ENCODE results near the gene ANKEF1.
"Not testable (repeated sequence)": the region's sequence is repeated elsewhere in the genome, so short reads cannot be mapped to it uniquely, and the experiment has no call there.

ANKEF1 gene

DNA sequence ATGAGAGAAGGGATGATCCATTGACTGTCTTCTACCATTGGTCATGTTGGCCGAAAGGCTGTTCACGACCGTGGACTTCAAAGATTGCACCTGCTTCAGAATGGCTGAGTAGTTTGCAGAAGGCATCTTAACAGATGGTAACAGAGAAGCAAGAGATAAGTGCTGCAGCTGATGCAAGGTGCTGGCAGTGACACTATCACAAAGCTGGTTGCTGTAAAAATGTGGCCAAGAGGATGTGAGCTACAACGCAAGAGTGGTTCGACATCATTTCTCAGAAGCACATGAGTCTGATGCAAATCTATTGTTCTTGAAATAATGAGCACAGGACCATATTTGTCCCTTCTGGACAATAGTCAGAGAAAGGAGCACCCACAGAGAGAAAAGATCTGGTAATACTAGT is 27.0 kb upstream of the ANKEF1 start:
- H3K4me1 ChIP-seq (ENCODE audit: insufficient read depth, low read length): 0 out of 2 replicates have a peak, but pooled peaks cover 8% of the 10 kb centered on the region
- no peaks in the 10 kb centered on the region; the same call in 1 of the 2 replicates for H3K9me3 ChIP-seq (ENCODE audit: control insufficient read depth, insufficient read depth, low read length)
- H3K9ac ChIP-seq (ENCODE audit: low read depth, low read length): no peak overlapping the region
- H3K36me3 ChIP-seq (ENCODE audit: insufficient read depth, low read length): no peaks in the 10 kb centered on the region

DNA sequence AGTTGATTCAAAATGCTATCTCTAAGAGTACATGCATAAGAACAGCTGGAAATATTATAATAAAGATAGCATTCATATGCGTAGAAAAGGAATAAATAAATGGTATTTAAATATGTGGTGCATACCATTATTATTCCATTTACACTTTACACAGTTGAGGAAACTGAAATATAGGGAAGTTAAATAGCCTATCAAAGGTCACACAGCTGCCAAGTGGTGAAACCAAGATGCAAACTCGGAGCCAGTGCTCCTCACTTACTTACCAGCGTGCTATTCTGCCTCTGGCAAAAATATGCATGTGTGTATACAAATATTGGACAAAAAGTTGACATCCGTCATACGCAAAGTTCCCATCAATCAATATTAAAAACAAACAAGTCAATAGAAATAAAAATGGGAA is 22.3 kb upstream of the ANKEF1 start:
- H3K9me3 ChIP-seq (ENCODE audit: control insufficient read depth, insufficient read depth, low read length): no peaks in the 10 kb centered on the region
- H3K36me3 ChIP-seq (ENCODE audit: insufficient read depth, low read length): no peaks in the 10 kb centered on the region
- no peaks in the 10 kb centered on the region for H3K4me1 ChIP-seq (ENCODE audit: insufficient read depth, low read length)
- H3K9ac ChIP-seq (ENCODE audit: low read depth, low read length): no peak overlapping the region

DNA sequence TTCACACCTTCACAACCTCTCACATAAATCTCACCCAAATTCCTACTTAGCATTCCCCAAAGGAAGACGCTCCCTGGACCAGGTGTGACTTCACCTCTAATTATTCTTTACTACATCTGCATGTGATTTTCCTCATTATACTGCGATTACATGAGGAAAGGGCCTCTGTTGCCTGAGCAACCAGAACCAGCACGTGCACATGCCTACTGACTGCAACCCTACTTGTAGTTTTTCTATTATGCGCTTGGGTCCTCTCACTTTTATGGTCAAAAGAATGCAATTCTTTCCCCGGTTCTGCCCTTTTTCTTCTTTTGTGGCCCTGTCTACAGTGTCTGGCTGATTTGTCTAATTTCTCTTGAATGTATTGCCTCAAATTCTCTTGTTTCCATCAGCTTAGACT is 20.4 kb upstream of the ANKEF1 start:
- Histone ChIP-seq H3K9ac (ENCODE audit: low read depth, low read length) (no peak overlapping the region), H3K36me3 (ENCODE audit: insufficient read depth, low read length) (no peaks in the 10 kb centered on the region), H3K4me1 (ENCODE audit: insufficient read depth, low read length) (no peaks in the 10 kb centered on the region), H3K9me3 (ENCODE audit: control insufficient read depth, insufficient read depth, low read length) (no peaks in the 10 kb centered on the region)

DNA sequence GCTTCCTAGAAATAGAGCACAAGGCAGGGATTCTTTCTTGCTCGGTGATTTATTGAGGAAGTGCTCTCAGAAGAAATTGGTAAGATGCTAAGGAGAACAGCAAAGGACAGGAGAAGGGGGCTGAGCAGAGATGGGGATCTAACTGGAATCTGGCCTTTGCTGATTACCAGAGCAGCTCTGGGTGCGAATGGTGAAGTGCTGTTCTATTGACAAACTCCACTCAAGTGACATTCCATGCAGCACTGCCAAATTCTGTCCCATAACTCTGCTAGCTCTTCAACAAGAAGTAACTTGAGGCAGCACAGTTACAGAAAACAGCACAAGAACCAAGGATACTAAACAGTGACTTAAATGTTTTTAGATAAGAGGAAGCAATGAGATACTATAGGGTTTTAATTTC is 13.8 kb upstream of the ANKEF1 start:
- Histone ChIP-seq H3K9me3 (ENCODE audit: control insufficient read depth, insufficient read depth, low read length) (no peaks in the 10 kb centered on the region), H3K4me1 (ENCODE audit: insufficient read depth, low read length) (no peaks in the 10 kb centered on the region), H3K9ac (ENCODE audit: low read depth, low read length) (no peak overlapping the region), H3K36me3 (ENCODE audit: insufficient read depth, low read length) (no peaks in the 10 kb centered on the region)

DNA sequence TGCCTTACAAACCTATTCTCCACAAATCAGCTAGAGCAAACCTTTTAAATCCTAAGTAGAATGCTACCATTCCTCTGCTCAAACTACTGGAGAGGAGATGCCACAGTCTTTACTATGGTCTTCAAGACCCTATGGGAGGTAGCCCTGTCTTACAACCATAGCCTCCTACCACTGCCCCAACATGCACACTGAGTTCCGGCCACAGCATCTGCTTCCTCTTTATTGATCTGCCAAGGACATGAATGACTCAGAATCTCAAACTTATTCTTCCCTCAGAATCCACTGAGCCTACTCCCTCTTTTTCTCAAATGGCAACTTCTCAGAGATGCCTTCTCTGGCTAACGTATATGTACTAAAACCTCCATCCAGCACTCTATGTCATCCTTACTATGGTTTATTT is 12.2 kb upstream of the ANKEF1 start:
- Histone ChIP-seq H3K9me3 (ENCODE audit: control insufficient read depth, insufficient read depth, low read length) (no peaks in the 10 kb centered on the region), H3K9ac (ENCODE audit: low read depth, low read length) (no peak overlapping the region), H3K36me3 (ENCODE audit: insufficient read depth, low read length) (no peaks in the 10 kb centered on the region), H3K4me1 (ENCODE audit: insufficient read depth, low read length) (no peaks in the 10 kb centered on the region)

DNA sequence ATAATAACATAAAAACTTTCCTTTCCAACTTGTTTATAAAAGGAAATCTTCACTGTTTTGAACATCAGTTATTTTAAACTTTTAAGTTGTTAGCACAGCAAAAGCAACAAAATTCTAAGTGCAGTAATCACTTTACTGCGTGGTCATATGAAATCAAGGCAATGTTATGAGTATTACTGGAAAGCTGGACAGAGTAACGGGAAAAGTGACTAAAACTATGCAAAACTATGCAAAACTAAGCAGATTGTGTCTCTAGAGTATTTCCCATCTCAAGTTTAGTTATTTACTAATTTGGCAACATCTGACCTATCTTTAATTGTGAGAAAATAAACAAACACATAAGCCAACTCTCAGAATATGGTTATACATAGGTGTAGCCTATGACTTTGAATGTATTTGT is 10.9 kb upstream of the ANKEF1 start:
- Histone ChIP-seq H3K4me1 (ENCODE audit: insufficient read depth, low read length) (no peaks in the 10 kb centered on the region), H3K36me3 (ENCODE audit: insufficient read depth, low read length) (no peaks in the 10 kb centered on the region), H3K9ac (ENCODE audit: low read depth, low read length) (no peak overlapping the region), H3K9me3 (ENCODE audit: control insufficient read depth, insufficient read depth, low read length) (no peaks in the 10 kb centered on the region)

DNA sequence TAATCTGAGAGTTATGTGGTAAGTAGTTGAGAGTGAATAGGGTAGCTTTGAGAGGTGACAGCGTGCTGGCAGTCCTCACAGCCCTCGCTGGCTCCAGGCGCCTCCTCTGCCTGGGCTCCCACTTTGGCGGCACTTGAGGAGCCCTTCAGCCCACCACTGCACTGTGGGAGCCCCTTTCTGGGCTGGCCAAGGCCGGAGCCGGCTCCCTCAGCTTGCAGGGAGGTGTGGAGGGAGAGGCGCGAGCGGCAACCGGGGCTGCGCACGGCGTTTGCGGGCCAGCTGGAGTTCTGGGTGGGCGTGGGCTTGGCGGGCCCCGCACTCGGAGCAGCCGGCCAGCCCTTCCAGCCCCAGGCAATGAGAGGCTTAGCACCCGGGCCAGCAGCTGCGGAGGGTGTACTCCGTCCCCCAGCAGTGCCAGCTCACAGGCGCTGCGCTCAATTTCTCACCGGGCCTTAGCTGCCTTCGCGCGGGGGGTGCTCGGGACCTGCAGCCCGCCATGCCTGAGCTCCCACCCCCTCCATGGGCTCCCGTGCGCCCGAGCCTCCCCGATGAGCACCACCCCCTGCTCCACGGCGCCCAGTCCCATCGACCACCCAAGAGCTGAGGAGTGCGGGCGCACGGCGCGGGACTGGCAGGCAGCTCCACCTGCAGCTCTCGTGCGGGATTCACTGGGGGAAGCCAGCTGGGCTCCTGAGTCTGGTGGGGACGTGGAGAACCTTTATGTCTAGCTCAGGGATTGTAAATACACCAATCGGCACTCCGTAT is 3.2 kb upstream of the ANKEF1 start:
- H3K36me3 ChIP-seq (ENCODE audit: insufficient read depth, low read length); H3K4me1 ChIP-seq (ENCODE audit: insufficient read depth, low read length); H3K9me3 ChIP-seq (ENCODE audit: control insufficient read depth, insufficient read depth, low read length): not testable (repeated sequence)

DNA sequence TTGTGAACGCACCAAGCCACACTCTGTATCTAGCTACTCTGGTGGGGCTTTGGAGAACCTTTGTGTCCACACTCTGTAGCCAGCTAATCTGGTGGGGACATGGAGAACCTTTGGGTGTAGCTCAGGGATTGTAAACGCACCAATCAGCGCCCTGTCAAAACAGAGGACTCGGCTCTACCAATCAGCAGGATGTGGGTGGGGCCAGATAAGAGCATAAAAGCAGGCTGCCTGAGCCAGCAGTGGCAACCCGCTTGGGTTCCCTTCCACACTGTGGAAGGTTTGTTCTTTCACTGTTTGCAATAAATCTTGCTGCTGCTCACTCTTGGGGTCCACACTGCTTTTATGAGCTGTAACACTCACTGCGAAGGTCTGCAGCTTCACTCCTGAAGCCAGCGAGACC is 2.5 kb upstream of the ANKEF1 start:
- not testable (repeated sequence) for H3K36me3 ChIP-seq (ENCODE audit: insufficient read depth, low read length); H3K9ac ChIP-seq (ENCODE audit: low read depth, low read length); H3K9me3 ChIP-seq (ENCODE audit: control insufficient read depth, insufficient read depth, low read length); H3K4me1 ChIP-seq (ENCODE audit: insufficient read depth, low read length)

More for the DNA sequence above, 3.2 kb upstream of the ANKEF1 start:
- H3K9ac ChIP-seq (ENCODE audit: low read depth, low read length): not testable (repeated sequence)

DNA sequence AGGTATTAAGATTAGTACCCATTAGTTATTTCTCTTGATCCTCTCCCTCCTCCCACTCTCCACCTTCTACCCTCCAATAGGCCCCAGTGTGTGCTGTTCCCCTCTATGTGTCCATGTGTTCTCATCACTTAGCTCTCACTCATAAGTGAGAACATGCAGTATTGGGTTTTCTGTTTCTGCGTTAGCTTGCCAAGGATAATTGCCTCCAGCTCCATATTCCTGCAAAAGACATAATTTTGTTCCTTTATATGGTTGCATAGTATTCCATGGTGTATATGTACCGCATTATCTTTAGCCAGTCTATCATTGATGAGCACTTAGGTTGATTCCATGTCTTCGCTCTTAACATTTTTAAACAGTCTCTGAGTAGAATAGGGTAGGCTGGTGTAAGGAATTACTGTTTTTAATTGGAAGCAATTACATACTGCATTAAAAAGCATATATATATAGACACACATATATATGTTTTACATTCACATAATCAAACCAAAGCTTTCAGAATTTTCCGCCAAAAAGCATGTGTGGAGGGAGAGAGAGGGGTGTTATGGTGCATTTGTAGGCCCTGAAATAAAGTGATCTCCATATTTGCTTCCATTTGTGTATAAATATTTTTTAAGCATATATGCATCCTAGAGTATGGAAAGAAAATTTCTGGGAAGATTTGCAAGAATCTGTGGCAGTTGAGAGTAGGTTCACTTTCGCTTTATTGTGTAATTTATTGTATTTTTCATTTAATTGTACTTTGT is 709 bp upstream of the ANKEF1 start:
- H3K9ac ChIP-seq (ENCODE audit: low read depth, low read length): no peak overlapping the region
- peaks cover 2% of the 10 kb centered on the region; the same call in 1 of the 2 replicates for H3K36me3 ChIP-seq (ENCODE audit: insufficient read depth, low read length)
- no peaks in the 10 kb centered on the region for H3K9me3 ChIP-seq (ENCODE audit: control insufficient read depth, insufficient read depth, low read length)
- no peaks in the 10 kb centered on the region for H3K4me1 ChIP-seq (ENCODE audit: insufficient read depth, low read length)

DNA sequence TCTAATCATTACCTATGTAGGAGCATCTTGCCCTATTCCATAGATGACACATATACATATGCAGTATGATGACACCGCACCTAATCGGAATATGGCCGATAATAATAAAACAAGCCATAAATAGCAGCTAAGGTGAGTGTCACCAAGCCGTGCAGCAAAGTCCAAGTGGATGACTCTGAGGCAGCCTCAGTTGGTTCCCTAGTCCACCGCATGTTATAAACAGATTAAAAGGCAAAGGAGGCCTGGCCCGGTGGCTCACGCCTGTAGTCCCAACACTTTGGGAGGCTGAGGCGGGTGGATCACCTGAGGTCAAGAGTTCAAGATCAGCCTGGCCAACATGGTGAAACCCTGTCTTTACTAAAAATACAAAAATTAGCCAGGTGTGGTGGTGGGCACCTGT is 1.5 kb downstream of the ANKEF1 start:
- not testable (repeated sequence) for H3K9me3 ChIP-seq (ENCODE audit: control insufficient read depth, insufficient read depth, low read length); H3K9ac ChIP-seq (ENCODE audit: low read depth, low read length); H3K4me1 ChIP-seq (ENCODE audit: insufficient read depth, low read length); H3K36me3 ChIP-seq (ENCODE audit: insufficient read depth, low read length)

DNA sequence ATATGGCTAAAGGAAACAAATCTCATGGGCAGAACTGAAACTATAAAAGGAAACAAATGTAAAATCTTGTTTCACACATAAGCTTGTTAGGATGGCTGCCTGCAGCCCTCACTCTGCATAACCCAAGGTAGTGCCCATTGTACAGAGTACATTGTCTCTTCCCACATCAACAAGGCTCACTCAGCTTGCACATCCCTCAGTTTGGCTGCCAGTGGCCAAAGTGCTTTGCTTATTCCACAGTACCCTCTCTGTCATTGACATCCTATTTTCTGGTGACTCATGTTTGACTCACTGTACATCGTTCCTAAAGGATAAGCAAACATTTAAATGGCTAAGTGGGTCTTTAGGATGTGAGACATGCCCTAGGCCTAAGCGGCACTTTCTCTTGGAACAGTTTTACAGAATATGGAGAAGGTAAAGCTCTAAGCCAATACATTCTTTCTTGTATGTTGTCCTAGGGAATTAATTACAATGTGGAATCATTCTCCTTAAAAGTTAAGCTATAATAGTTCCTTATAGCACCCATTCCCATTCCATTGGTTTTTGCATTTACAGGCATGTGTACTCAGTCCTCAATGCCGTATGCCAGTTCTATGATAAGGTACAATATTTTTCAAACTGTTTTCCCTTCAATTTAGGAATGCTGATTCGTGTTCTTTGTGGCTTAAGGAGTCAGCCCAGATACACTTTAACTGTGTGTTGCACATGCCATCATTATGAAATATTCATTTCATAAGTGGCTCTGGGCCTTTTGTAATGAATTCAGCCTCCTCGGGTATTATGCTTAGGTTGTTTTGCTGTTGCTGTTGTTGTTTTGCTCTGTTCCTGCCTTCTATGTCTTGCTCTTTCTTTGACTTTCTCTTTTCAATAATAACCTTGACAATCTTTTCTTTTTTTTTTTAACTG is 5.5 kb downstream of the ANKEF1 start:
- Histone ChIP-seq H3K9ac (ENCODE audit: low read depth, low read length) (no peak overlapping the region), H3K36me3 (ENCODE audit: insufficient read depth, low read length) (peaks cover 4% of the 10 kb centered on the region; the same call in 1 of the 2 replicates), H3K4me1 (ENCODE audit: insufficient read depth, low read length) (no peaks in the 10 kb centered on the region), H3K9me3 (ENCODE audit: control insufficient read depth, insufficient read depth, low read length) (no peaks in the 10 kb centered on the region)

DNA sequence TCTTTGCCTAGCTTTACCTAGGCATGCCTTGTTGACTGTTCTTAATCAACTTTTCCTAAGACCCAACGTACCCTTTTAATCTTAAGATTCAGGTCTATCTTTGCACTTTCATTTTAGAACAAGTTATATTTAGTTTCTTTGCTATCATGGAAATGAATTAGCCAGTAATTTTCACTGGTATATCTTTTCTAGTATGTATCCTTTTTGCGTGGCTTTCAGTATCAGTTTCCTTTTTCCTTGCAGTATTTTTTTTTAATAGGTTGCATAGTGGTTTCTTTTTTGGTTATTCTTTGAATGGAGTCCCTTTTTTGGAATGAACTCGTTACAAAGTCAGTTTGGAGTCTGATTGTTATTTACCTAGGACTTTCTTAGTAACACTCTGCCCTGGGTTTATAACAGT is 7.3 kb downstream of the ANKEF1 start:
- Histone ChIP-seq H3K9ac (ENCODE audit: low read depth, low read length) (no peak overlapping the region), H3K36me3 (ENCODE audit: insufficient read depth, low read length) (peaks cover 4% of the 10 kb centered on the region; the same call in 1 of the 2 replicates), H3K4me1 (ENCODE audit: insufficient read depth, low read length) (no peaks in the 10 kb centered on the region), H3K9me3 (ENCODE audit: control insufficient read depth, insufficient read depth, low read length) (no peaks in the 10 kb centered on the region)

DNA sequence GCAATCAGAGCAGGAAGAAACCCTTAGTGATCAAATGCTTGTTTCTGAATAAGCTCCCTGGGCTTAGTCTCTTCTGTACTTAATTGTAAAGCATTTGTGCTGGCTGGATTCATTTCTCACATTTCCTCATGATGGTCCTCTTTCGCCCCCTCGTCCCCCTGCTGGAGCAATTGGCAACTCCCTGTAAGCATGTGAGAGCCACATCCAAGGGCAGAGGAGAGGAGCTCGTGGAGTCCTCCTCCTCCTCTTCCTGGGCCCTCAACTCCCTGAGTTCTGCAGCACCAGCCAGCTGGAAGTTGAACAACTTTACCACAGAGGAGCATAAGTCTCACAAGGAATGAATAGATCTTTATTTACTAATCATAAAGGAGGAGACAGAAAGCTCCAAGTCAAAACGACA is 12.6 kb downstream of the ANKEF1 start:
- H3K9ac ChIP-seq (ENCODE audit: low read depth, low read length): no peak overlapping the region
- no peaks in the 10 kb centered on the region for H3K9me3 ChIP-seq (ENCODE audit: control insufficient read depth, insufficient read depth, low read length)
- no peaks in the 10 kb centered on the region for H3K4me1 ChIP-seq (ENCODE audit: insufficient read depth, low read length)
- no peaks in the 10 kb centered on the region for H3K36me3 ChIP-seq (ENCODE audit: insufficient read depth, low read length)

DNA sequence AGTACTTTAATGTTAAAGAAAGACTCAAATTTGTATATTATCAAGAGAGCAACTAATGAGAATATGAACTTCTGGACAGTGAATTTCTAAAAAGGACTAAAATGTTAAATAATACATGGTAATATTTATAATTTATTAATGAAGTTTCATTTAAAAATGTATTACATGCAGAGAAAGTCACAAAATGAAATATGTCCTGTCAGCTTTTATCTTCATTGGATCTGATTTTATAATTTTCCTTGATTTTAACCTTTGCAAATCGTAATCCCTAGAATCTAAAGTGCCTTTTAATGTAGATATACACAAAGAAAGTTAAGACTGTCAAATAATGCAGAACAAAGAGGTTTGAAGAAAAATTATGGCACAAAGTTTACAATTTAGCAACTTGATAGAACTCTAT is 16.4 kb downstream of the ANKEF1 start:
- Histone ChIP-seq H3K36me3 (ENCODE audit: insufficient read depth, low read length) (no peaks in the 10 kb centered on the region), H3K9ac (ENCODE audit: low read depth, low read length) (no peak overlapping the region), H3K9me3 (ENCODE audit: control insufficient read depth, insufficient read depth, low read length) (no peaks in the 10 kb centered on the region), H3K4me1 (ENCODE audit: insufficient read depth, low read length) (no peaks in the 10 kb centered on the region)
